ENCODE data around the gene AMOTL1.

- TF ChIP-seq POLR2A (IDR thresholded peaks at IDR 0.05; ENCODE audit: low read depth, low read length): no peak
- TF ChIP-seq POLR2AphosphoS5 (IDR thresholded peaks at IDR 0.05; ENCODE audit: low read depth, low read length): no peak
- no peak for TF ChIP-seq POU2F2 (IDR thresholded peaks at IDR 0.05; ENCODE audit: low read depth, low read length)
- no peak for TF ChIP-seq TAF1 (IDR thresholded peaks at IDR 0.05; ENCODE audit: low read depth, low read length)
- no peak for TF ChIP-seq SPI1 (IDR thresholded peaks at IDR 0.05; ENCODE audit: low read depth, low read length)
Observed at GRCh38 chr11:94730153-94730552, 38.0 kb upstream of the AMOTL1 start.
